Ovary (tissue), 3 donors: ENCODE data around the gene MICU2.

Experiments
- EP300 ChIP-seq: sonication (generic); formaldehyde crosslinking; IDR thresholded peaks from one replicate; pipeline ENCODE4 v1.6.1; 2017; ENCODE audit warnings: antibody characterized with exemption
- POLR2A ChIP-seq: fragments of 450-650 bp; IDR thresholded peaks from one replicate; pipeline ENCODE4 v1.6.1; 2017; ENCODE audit warnings: antibody characterized with exemption, mild to moderate bottlenecking, moderate library complexity
- TF ChIP-seq, protein P1 (sequence below), 3 donors: fragments of 450-650 bp in 2 of 3; fragments of 200-600 bp in 1 of 3; IDR thresholded peaks; one replicate each; pipeline versions ENCODE4 v1.5.1 to v1.8.0; 2016 to 2022; ENCODE audit warnings: antibody characterized with exemption in 3 of 3, mild to moderate bottlenecking in 1 of 3
- donor health status: DM: no; HTN: no; CAD: no.

DNA sequence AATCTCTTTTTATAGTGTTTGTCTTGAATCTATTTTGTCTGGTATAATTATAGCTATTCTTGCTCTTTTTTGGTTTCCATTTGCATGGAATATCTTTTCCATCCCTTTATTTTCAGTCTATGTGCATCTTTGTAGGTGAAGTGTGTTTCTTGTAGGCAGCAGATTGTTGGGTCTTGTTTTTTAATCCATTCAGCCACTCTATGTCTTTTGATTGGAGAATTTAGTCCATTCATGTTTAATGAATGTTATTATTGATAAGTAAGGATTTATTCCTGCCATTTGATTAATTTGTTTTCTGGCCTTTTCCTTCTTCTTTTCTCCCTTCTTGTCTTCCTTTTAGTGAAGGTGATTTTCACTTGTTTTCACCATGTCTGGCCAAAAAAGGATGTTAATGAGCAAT is 133.2 kb downstream of the MICU2 start:
- TF ChIP-seq POLR2A, result no peak
- TF ChIP-seq, protein P1, sequence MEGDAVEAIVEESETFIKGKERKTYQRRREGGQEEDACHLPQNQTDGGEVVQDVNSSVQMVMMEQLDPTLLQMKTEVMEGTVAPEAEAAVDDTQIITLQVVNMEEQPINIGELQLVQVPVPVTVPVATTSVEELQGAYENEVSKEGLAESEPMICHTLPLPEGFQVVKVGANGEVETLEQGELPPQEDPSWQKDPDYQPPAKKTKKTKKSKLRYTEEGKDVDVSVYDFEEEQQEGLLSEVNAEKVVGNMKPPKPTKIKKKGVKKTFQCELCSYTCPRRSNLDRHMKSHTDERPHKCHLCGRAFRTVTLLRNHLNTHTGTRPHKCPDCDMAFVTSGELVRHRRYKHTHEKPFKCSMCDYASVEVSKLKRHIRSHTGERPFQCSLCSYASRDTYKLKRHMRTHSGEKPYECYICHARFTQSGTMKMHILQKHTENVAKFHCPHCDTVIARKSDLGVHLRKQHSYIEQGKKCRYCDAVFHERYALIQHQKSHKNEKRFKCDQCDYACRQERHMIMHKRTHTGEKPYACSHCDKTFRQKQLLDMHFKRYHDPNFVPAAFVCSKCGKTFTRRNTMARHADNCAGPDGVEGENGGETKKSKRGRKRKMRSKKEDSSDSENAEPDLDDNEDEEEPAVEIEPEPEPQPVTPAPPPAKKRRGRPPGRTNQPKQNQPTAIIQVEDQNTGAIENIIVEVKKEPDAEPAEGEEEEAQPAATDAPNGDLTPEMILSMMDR (IDR thresholded peaks at IDR 0.05), result no peak
- no peak for TF ChIP-seq EP300
